HG02588 (cell line): Measurements from ENCODE around the gene ABHD13.
"Not testable (repeated sequence)": the region's sequence is repeated elsewhere in the genome, so short reads cannot be mapped to it uniquely, and the experiment has no call there.

Source experiments
- ATAC-seq: cut with Tn5 transposase; IDR thresholded peaks from one replicate; pipeline ENCODE4 v1.9.1; 2021; ENCODE audit warnings: mild to moderate bottlenecking, moderate library complexity; ENCODE audit not compliant: unreplicated experiment

The ABHD13 gene

DNA sequence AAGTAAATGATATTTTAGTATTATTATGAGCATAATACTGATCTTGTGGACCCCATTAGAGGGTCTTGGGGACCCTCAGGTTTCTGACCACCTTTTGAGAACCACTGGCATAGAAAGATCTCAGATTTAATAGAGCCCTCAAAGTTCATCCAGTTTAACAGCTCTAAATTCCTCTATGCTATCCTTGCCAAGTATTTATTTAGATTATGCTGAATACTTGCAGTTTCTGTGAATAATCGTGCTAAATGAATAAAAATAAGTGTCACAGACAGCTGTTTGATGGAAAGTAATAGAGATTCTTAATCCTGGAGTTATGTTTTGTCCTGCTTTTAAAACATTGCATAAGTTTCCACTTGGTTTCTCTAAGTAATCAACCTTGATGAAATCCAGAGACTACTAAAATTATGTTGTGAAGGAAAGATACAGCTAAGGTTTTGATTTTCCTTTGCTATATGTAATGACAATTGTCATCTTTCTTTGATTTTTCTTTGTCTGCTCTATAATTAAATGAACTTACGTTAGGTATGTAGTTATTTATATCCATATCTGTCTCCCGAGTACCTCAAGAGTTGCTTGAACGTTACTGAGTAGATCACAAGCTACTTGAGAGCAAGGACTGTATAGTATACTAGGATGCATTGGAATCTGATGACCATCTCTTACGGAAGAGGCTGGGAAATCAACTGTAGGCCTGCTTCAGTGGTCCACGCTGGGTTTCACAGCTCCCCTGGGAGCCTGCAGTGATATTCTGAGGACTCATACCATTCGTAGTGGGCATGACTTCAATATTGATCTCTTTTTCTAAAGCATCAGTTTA lies 5.7 kb downstream of the ABHD13 start:
- ATAC-seq, result no peak

DNA sequence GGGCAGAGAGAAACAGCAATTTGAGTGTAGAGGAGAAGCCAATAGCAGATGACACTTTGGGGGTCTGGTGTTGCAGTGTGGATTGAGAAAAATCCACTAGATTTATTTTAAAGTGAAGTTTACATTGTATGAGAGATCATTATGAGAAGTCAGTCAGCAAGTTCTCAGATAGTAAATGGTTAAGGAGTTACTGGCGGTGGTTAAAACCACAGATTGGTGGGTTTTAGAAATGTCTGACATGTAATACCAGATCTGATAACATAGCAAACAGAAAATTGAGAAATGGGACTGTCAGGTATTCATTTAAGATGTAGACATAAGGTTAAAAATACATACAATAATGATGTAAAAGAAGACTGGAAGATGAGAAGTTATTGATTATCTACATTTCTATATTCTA lies 7.2 kb downstream of the ABHD13 start:
- no peak for ATAC-seq

DNA sequence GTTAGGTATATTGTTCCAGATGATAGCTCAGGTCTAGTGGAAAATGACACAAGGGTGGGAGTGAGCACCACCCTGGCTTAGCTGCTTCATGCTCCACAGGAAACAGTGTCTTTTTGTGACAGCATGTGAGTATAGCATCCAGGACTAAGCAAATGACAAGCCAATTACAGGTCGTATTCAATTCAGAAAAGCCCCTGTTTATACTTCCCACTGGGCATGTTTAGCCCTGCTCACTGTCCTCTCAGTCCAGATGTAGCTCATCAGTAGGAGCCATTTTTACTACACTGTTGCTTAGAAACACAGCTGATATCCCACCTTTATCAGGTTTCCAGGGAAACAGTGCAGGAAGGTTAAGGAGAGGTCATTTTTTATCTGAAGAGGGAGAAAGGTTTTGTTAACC lies 8.0 kb downstream of the ABHD13 start:
- no peak for ATAC-seq

DNA sequence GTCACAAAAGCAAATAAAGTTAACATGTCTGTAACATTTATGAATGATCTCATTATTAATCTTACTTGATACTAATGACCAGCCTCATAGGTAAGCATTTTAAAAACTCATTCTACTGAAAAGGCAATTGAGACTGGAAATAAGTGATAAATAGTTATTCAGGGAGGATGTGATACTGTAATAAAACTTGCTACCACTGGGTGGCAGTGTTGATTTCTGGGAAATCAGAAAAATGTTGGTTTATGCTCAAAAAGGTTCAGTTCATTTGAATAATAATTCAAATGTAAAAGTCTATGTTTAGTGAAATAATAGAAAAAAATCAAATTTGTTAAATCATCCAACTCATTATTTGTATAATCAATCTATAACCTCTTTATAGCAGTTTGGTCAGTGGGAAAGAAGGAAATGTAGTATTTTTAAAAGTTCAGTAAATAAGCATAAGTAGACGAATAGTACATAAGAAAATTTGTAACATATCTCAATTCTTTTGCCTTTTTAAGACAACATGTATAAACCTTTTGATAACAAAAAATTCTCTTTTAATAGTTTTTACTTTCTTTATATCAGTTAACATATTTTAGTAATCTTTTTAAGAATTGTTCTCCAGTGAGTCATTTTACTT lies 9.6 kb downstream of the ABHD13 start:
- no peak for ATAC-seq

DNA sequence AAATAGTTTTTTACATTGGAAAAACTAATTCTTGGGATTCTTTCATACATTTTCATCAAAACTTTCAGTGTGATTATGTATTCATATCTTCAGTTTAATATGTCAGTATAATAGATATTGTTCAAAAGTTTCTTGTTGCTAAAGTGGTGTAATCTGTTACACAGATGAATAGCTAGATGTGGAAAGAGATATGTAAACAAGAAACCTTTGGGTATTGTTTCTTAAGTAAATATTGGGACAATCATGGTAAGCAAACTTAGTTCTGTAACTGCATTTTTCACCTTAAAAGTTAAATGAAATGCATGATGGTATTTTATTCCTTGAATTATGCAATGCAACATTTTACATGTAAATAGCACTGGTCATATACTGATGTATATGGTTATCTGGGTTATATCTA lies 12.2 kb downstream of the ABHD13 start:
- ATAC-seq, result no peak

DNA sequence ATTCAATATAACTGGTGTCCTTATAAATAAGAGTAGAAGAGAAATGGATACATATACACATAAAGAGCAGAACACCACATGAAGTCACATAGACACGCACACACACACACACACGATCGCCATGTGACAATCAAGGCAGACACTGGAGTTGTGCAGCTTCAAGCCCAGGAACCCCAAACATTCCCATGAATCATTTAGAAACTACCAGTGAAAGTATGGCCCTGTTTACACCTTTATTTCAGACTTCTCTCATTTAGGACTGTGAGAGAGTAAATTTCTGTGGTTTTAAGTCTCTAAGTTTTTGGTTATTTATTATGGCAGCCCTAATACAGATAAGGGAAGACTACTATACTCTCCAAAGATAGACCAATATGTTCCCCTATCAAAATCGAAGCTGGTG lies 31.0 kb downstream of the ABHD13 start:
- no peak for ATAC-seq

DNA sequence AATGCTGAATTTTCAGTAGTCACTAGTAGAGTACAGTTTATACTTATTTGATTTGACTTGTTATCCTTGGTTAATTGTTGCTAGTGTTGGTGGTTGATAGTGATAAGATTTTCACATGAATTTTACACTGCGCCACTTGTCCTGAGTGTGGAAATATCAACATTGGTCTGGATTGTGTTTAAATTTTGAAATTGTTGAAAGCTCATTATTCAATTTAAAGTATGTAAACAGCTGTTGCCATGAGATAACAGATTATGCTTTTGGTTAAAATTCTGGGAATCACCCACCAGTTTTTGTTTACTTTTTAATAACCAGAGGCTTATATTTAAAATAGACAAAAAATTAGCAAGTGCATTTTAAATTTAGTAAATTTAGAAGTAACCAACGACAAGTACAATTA lies 39.1 kb downstream of the ABHD13 start:
- ATAC-seq, result no peak

DNA sequence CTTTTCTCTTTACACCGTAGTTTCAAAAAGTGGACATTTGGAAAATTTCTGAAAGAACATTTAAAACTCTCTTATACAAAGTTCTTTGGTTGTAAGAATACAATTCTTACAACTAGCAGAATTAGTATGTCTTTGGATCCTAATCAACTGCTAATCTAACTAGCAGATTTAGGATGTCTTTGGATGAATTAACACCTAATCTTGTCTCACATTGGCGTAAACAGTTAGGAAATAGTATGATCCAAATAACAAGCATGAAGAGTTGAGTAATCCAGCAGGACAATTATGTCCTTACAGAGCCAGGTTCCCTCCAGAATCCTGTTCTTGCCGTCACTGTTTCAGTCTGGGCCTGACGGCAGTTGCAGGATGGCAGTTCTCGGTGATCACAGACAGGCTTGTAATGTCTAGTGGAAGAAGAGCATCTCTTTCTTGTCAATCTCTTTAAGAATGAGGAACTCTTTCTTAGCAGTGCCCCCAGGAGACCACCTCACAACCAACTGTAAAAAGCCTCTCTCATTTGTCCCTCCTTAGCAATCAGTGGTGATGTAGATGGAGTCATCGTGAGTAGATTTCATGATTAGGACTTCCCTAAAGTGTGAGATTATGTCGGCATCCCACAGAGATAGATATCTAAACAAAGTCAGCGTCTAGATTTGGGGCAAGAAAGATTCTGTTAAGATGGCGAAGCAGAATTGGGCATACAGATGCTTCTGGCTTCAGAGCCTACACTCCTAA lies 45.6 kb downstream of the ABHD13 start:
- no peak for ATAC-seq

DNA sequence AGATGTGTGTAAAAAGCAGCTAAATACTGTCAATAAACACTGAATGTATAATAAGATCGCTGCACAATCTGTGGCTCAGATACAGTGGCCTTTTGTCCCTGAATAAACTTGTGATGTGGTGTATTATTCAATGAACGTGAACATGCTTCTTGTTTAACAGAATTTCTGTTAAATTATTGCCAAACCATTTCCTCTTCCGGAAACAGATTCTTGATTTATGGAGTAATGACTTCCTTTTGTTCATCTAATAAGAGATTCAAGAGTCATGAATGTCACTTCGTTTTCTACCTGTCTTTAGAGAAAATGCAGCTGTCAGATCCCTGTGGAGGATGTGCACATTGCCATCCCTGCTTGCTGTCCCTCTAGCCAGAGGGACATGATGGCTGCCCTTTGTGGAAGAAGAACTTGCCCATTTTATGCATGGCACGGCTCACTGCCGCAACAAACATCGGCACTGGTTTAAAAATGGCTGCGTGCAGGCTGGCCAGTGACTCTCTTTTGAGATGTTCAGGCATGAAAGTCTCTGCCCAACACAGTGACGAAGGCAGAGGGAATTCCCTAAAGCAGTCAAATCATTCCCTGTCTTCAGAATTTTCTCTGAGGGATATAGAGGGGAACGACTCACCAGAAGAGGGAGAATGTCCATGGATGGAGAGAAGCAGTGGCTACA lies 48.3 kb downstream of the ABHD13 start:
- no peak for ATAC-seq

DNA sequence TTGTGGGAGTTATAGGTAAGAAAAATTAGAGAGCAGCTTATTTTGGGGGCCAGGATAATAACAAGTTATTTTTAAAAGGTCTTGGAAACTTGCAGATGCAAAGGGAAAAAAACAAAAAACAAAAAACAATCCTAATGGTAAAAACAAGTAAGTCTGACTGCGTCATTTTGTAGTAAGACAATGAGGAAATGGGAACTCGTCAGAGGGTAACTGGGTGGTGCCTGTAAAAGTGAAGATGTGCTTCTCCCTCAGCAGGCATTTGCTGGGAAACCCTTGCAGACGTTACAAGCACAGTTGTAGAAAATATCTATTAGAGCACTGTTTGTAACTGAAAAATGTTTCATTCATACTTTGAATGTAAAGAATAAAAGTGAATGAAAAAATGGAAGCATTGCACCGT lies 49.2 kb downstream of the ABHD13 start:
- no peak for ATAC-seq

DNA sequence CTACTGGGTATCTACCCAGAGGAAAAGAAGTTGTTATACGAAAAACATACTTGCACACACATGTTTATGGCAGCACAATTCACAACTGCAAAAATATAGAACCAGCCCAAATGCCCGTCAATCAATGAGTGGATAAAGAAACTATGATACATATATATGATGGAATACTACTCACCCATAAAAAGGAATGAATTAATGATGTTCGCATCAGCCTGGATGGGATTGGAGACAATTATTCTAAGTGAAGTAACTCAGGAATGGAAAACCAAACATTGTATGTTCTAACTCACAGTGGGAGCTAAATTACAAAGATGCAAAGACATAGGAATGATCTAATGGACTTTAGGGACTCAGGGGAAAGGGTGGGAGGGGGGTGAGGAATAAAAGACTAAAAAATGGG lies 49.7 kb downstream of the ABHD13 start:
- ATAC-seq, result not testable (repeated sequence)

DNA sequence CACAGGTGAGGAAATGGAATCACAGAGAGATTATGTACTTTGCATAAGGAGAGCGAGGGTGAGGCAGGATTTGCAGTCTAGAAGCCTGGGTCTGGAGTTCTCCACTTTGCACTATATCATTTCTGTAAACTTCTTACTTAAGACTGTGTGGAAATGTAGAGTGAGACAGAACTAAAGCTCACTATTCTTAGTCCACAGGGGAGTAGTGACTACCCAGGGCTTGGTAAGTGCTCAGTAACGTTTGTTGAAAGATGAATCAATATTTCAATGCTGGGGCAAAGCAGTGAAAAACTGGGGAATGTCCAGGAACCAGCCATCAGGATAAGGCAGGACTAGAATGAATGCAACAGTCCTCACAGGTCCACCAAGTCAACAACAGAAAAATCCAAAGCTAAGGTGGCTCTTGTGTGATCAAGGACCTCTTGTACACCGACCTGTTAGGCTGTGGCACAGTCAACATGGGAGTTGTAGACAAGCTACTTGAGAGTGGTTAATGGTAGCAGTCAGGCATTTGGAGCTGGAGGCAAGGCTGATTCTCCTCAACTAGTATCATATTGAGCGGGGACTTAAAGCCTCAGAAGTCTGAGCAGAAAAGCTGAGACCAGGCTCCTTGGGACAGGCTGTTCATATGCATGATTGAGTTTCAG lies 50.4 kb downstream of the ABHD13 start:
- ATAC-seq, result no peak

DNA sequence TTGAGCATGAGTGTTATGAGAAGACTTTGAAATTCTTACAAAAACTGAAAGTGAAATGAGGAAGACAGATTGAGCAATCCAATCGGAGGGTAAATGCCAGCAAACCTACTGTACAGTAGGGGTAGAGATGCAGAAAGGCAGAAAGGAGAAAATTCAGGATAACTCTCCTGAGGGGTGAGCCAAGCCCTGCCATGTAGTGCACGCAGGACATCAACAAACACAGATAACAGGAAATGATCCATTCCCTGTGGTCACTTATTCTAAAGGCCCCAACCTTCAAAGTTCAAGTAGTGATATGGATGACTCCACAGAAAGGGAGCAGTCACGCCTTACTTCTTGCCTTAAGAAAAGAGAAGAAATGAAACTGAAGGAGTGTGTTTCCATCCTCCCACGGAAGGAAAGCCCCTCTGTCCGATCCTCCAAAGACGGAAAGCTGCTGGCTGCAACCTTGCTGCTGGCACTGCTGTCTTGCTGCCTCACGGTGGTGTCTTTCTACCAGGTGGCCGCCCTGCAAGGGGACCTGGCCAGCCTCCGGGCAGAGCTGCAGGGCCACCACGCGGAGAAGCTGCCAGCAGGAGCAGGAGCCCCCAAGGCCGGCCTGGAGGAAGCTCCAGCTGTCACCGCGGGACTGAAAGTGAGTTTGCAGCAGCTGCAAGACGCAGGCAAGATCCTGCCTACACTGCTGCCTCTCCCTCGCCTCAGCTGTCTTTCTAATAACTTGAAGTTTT lies 51.6 kb downstream of the ABHD13 start, which contains the start of gene TNFSF13B:
TSS of gene TNFSF13B (plus strand) at position 118 of the 728 bp plus-strand sequence. CDS start at position 296, 178 bp downstream.
- ATAC-seq, result peak; percentile 76

DNA sequence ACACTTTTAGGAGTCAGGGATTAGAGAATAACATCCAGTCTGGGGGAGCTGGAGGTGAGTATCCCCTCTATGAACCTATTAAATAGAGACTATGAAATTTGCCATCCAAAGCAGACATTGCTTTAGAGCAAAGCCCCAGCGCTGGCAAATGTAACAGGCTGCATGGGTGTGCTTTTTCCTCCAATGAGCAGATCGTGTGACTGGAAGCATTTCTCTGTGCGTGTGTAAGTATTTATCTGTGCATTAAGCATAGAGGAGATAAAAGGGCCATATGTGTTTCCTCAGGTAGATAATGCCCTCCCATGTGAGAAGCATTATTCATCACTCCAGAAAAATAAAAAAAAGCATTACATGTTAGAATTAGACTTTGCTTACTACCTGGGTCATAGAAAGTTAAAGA lies 52.2 kb downstream of the ABHD13 start:
- no peak for ATAC-seq

DNA sequence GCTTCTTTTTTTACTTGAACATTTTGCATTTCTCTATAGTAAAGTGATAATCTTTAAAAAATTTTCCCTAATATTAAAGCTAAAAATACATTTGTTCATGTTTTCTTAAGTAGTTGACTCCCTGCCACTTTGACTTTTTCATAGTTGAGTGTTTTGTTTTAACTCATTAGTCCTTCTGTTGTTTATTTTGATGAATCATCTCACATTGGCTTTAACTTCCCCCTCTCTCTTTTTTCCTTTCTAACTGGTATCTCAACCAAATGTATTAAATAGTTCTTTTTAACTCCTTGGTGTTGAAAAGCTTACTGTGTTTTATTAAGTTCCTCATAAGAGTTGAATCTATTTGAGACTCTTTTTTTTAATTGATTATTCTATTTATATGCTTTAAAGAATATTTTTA lies 54.1 kb downstream of the ABHD13 start:
- no peak for ATAC-seq

DNA sequence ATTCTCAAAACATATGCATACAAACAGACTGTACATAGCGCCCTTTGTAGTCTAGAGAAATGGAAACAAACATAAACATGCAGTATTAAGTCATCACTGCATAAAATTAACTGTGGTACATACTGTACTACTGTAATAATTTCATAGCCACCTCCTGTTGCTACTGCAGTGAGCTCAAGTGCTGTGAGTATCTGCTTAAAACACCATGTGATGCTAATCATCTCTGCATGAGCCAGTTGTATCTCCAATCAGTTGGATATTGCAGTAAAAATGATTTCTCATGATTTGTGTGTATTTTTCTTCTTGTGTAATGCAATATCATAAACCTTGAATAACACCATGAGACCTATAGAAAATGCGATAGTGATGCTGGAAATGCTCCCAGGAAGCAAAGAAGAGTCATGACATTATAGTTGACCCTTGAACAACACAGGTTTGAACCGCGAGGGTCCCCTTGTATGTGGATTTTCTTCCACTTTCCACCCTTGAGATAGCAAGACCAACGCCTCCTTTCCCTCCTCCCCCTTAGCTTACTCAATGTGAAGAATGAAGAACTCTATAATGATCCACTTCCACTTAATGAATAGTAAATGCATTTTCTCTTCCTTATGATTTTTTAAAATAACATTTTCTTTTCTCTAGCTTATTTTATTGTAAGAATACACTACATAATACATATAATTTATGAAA lies 55.4 kb downstream of the ABHD13 start:
- no peak for ATAC-seq

DNA sequence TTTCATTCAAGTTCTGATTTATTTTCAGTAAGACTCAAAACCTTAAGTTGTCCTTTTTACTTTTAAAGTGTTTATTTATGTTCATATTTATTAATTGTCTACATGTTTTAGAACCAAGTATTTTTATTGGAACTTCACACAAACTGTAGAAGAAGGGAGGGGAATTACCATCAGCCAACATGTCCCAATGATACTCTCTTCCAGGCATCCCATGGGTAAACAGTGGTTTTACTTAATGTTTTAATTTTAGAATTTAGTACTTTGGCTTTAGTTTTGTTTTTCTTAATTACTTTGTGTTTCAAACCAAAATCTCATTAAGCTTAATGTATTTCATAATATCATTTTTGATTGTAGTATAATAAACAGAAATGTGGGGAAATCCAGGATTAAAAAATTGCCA lies 56.5 kb downstream of the ABHD13 start:
- no peak for ATAC-seq

DNA sequence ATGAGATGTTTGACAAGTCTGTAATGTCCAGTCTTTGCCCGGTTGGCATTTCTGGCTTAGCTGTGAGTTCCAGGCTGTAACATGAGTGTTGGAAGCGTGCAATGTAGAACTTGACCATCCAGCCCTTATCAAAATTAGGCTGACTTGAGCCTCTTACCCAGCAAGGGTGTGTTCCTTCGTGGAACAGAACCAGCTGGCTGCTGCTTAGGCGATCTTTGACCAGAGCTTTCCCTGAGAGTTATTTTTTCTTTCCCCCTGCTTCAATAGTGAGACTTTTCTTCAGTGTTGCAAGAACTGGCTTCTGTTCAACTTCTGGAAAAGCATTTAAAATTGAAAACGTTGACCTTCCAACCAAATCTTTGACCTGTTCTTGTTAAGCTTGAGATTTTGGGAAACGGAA lies 57.9 kb downstream of the ABHD13 start:
- no peak for ATAC-seq

DNA sequence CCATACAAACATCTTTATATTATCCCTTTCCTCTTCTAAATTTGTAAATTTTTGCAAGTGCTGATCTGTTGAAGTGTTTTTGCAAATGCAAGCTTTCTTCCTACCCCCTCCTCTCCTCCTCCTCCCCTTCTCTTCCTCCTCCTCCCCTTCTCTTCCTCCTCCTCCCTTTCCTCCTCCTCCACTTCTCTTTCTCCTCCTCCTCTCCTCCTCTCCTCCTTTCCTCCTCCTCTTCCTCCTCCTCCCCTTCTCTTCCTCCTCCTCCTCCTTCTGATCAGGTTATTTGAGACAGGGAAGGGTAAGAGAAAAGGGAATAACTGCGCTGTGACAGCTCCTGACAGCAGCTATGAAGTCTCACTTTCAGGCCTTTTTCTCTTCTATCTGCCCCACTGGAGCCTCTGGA lies 60.3 kb downstream of the ABHD13 start:
- ATAC-seq, result no peak

DNA sequence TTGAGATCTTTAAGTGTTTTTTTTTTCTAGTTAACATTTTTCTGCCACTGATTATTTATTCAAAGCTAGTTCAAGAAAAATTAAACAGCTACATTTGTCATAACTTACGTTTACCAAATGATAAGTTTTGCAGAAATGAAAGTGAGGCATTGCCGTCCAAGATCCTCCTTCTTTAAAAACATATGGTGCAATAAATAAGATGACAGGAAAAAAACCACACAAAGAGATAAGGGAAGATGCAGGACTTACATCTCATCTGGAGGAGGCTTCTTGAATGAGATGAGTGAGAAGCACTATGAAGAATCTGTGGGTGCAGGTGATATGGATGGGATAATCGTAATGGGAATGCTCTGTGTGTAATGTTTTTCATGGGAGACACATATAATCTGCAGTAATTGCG lies 63.7 kb downstream of the ABHD13 start:
- ATAC-seq, result no peak
